Measurements from ENCODE around the gene CHRNA1.

- TF ChIP-seq CTCF (IDR thresholded peaks at IDR 0.05; ENCODE audit: low read depth, low read length, missing input control) (no peak), REST (IDR thresholded peaks at IDR 0.05) (no peak), RAD21 (IDR thresholded peaks at IDR 0.05) (no peak), ZBTB33 (IDR thresholded peaks at IDR 0.05) (no peak), TAF1 (conservative IDR thresholded peaks at IDR 0.05) (no peak), MAX (IDR thresholded peaks at IDR 0.05) (no peak), JUND (IDR thresholded peaks at IDR 0.05) (no peak), SP1 (IDR thresholded peaks at IDR 0.05) (no peak)
These were observed 16.0 kb upstream of the CHRNA1 start for GRCh38 chr2:174780191-174780840.
